Endothelial cell (in vitro differentiated cells): ENCODE data around the gene RCN2. TPM values are rescaled to one million over a fixed set of nuclear protein-coding genes. Genes with fewer than 3 reads are reported as not detected.

Experiments
- DNase-seq: peaks from one replicate; pipeline ENCODE4 v3.0.0; 2021; ENCODE audit warnings: low spot score
- H3K27ac Mint-ChIP-seq: one replicate; pipeline ENCODE4 v1.8.0; 2021; ENCODE audit warnings: mixed read lengths, inconsistent platforms; ENCODE audit not compliant: unreplicated experiment
- H3K27me3 Mint-ChIP-seq: one replicate; pipeline ENCODE4 v1.8.0; 2021; ENCODE audit warnings: mild to moderate bottlenecking, moderate library complexity, mixed read lengths, inconsistent platforms; ENCODE audit not compliant: unreplicated experiment
- H3K36me3 Mint-ChIP-seq: one replicate; pipeline ENCODE4 v1.8.0; 2021; ENCODE audit warnings: mild to moderate bottlenecking, low read depth, mixed read lengths, inconsistent platforms; ENCODE audit not compliant: unreplicated experiment
- H3K4me1 Mint-ChIP-seq: one replicate; pipeline ENCODE4 v1.8.0; 2021; ENCODE audit warnings: mild to moderate bottlenecking, mixed read lengths, inconsistent platforms; ENCODE audit not compliant: unreplicated experiment
- H3K4me3 Mint-ChIP-seq: one replicate; pipeline ENCODE4 v1.8.0; 2021; ENCODE audit warnings: mild to moderate bottlenecking, mixed read lengths, inconsistent platforms; ENCODE audit not compliant: unreplicated experiment
- H3K9me3 Mint-ChIP-seq: one replicate; pipeline ENCODE4 v1.8.0; 2021; ENCODE audit warnings: mixed read lengths, inconsistent platforms; ENCODE audit not compliant: unreplicated experiment
- total RNA-seq: library from RNA; stranded (reverse); fragmentation: NEBNext Ultra II Directional; extraction: Animal tissue kit (Norgen Biotek cat#: 25700); gene quantifications from one replicate; pipeline ENCODE4 v1.2.1, GENCODE V29; 2021; ENCODE audit not compliant: unreplicated experiment
- TF ChIP-seq, protein P1 (sequence below): fragments of 200-600 bp; sonication (generic); IDR thresholded peaks from one replicate; pipeline ENCODE4 v1.5.0; 2021; ENCODE audit warnings: antibody characterized with exemption; ENCODE audit not compliant: unreplicated experiment

RCN2 gene
- total RNA-seq, 1 donor from 2014 or later = 76.1 TPM

DNA sequence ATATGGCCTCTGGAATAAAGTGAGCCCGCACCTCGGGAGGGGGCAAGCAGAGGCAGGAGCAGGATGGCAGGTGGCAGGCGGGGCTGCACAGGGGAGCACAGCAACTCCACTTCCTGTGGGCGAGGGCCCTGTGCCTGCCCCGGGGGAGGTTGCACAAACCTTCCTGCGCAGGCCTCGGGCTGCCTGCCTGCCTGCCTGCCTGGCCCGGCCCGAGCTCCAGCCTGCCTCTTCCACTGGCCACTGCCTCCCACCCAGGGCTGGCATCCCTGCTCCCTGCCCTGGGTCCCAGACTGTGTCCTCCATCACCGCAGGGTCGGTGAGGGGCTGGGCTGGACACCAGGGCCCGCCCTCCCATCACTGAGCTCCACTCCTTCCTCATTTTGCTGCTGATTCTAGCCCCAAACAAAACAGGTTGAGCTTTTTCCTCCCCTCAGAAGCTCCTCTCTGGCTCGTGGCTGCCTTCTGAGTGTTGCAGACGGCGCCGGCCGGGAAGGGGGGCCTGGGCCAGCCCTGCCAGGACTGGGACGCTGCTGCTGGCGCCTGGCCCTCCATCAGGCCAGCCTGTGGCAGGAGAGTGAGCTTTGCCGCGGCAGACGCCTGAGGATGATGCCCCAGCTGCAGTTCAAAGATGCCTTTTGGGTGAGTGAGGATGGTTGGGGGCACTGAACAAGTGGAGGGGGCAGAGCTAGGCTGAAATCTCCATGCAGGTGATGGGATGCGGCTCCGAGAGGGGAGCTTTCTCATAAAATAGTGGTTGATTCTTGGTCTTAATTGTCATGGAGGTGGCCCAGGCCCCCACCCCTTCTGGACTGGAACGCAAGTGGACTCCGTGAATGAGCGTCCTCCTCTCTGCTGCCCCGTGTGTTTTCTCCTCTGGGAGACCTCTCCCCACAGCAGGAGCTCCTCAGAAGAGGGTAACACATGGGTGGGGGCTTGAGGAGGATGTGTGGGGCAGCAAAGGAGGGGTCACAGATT is 63.7 kb downstream of the RCN2 start, which contains the start of gene PSTPIP1:
TSS of gene PSTPIP1 (plus strand) at position 156 of the 975 bp plus-strand sequence. CDS start at position 604, 448 bp downstream.
- H3K36me3 Mint-ChIP-seq = no peaks in the 10 kb centered on the region
- no peak within 1 kb of the TSS for H3K27ac Mint-ChIP-seq
- H3K4me1 Mint-ChIP-seq = peaks cover 4% of the 10 kb centered on the region
- DNase-seq = no peak
- H3K4me3 Mint-ChIP-seq = no peak within 1 kb of the TSS
- H3K27me3 Mint-ChIP-seq = peaks cover 8% of the 10 kb centered on the region
- H3K9me3 Mint-ChIP-seq = no peaks in the 10 kb centered on the region
- TF ChIP-seq, protein P1, sequence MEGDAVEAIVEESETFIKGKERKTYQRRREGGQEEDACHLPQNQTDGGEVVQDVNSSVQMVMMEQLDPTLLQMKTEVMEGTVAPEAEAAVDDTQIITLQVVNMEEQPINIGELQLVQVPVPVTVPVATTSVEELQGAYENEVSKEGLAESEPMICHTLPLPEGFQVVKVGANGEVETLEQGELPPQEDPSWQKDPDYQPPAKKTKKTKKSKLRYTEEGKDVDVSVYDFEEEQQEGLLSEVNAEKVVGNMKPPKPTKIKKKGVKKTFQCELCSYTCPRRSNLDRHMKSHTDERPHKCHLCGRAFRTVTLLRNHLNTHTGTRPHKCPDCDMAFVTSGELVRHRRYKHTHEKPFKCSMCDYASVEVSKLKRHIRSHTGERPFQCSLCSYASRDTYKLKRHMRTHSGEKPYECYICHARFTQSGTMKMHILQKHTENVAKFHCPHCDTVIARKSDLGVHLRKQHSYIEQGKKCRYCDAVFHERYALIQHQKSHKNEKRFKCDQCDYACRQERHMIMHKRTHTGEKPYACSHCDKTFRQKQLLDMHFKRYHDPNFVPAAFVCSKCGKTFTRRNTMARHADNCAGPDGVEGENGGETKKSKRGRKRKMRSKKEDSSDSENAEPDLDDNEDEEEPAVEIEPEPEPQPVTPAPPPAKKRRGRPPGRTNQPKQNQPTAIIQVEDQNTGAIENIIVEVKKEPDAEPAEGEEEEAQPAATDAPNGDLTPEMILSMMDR = no peak

DNA sequence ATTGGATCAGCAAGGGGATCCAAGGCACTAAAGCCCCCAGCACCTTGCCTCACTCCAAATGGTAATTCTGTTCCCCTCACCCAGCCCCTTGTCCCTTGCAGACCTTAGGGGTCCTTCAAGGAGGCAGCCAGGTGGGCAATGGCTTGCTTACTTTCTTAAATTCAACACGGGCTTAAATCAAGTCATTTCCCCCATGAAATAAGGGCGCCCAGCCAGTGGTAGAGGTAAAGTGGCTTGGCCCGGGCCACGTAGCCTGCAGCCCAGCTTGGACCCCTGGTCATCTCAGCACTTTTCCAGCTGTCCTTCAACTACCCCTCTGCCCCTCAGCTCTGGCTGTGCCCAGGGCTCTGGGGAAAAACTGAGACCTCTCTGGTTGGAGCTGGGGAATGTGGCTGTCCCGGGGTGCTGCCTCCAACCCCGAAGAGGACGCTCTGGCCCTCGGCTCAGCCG is 64.6 kb downstream of the RCN2 start:
- Mint-ChIP-seq H3K9me3 (no peaks in the 10 kb centered on the region), H3K4me3 (no peak overlapping the region), H3K36me3 (no peaks in the 10 kb centered on the region), H3K27me3 (peaks cover 8% of the 10 kb centered on the region), H3K27ac (no peak overlapping the region), H3K4me1 (peaks cover 4% of the 10 kb centered on the region)
- no peak for DNase-seq
- TF ChIP-seq, protein P1 = no peak

DNA sequence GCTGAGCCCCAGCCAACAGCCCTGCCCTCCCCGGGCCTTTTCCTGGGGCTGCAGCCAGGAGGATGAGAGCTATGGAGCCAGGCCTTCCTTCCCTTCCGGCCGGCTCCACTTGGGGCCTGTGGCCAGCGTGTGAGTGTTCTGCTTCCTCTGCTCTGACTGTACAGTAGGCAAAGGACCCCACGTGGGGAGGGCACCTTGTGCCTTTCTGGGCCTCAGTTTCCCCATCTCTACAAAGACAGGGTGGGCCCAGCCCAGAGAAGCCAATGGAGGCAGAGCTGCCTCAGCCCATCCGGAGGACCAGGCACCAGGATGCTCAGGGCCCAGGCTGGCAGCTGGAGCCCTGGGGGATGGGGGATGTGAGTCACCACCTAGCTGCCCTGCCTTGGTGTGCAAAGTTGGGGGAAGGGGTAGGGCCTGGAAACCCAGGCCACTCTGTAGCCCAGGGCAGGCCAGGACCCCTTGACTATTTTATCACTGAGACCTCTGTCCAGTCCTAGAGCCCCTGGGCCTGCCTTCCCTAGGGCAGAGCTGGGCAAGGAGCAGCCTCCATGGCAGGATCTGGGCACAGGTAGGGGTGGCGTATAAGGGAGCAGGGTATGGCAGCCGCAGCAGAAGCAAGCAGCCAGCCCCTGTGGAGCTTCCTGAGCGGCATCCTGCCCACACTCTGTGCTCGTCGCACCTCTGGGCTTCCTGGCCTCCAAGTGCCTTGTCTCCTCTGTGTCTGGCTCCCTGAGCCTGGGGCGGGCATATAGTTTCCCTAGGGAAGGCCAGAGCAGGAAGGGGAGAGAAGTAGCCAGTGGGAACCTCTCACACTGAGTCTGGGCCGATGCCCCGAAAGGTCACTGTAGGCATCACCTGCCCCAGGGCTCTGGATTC is 65.2 kb downstream of the RCN2 start:
- H3K27me3 Mint-ChIP-seq = peaks cover 8% of the 10 kb centered on the region
- no peak overlapping the region for H3K27ac Mint-ChIP-seq
- no peak for DNase-seq
- no peak overlapping the region for H3K4me3 Mint-ChIP-seq
- H3K36me3 Mint-ChIP-seq = no peaks in the 10 kb centered on the region
- TF ChIP-seq, protein P1 = no peak
- H3K9me3 Mint-ChIP-seq = no peaks in the 10 kb centered on the region
- peaks cover 4% of the 10 kb centered on the region for H3K4me1 Mint-ChIP-seq

DNA sequence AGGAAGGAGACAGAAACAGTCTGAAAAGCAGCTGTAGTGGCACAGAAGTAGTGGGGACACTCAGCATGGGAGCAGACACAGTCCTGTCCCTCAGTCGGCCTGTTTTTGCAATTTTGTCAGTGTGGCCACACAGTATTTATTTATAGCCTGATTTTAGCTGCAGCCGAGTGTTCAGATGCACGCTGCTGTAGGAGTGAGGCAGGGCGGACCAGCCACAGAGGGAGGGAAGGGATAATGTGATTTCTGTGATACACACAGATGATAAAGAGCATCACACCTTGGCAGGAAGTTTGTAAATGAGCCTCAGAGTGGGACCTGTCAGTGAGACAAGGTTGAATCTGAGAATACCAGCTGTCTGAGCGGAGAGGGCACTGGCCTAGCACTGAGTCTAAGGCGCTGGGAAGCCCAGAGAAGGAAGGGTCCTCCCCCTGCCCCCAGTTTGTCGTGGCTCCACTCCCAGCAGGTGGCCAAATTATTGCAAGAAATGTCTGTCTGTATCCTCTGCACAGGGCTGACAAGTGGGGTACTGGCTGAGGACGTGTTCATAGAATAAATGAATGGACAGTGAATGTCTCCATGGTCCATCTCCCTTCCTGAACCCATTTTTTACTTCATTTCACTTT is 67.2 kb downstream of the RCN2 start:
- Mint-ChIP-seq H3K4me1 (peaks cover 5% of the 10 kb centered on the region), H3K27ac (no peak overlapping the region), H3K27me3 (peaks cover 6% of the 10 kb centered on the region), H3K36me3 (no peaks in the 10 kb centered on the region), H3K4me3 (no peak overlapping the region), H3K9me3 (no peaks in the 10 kb centered on the region)
- DNase-seq = no peak
- TF ChIP-seq, protein P1 = no peak
